Body of pancreas (tissue), 4 donors: ENCODE measurements around the gene ZNF579.

Source experiments
- POLR2A ChIP-seq, 3 donors: fragments of 450-650 bp; IDR thresholded peaks; one replicate each; pipeline ENCODE4 v1.6.1; 2016; ENCODE audit warnings: antibody characterized with exemption in 3 of 3, mild to moderate bottlenecking in 2 of 3
- TF ChIP-seq, protein P1 (sequence below), 7 experiments: fragments of 450-650 bp in 4 of 7; fragments of 200-600 bp in 3 of 7; sonication (generic) in 3 of 7; IDR thresholded peaks; one replicate each; pipeline ENCODE4 v1.5.1; 2016 to 2019; ENCODE audit warnings: antibody characterized with exemption in 7 of 7

GRCh38 chr19:55536366-55536765 lies 44.3 kb downstream of the ZNF579 start:
- TF ChIP-seq, protein P1, sequence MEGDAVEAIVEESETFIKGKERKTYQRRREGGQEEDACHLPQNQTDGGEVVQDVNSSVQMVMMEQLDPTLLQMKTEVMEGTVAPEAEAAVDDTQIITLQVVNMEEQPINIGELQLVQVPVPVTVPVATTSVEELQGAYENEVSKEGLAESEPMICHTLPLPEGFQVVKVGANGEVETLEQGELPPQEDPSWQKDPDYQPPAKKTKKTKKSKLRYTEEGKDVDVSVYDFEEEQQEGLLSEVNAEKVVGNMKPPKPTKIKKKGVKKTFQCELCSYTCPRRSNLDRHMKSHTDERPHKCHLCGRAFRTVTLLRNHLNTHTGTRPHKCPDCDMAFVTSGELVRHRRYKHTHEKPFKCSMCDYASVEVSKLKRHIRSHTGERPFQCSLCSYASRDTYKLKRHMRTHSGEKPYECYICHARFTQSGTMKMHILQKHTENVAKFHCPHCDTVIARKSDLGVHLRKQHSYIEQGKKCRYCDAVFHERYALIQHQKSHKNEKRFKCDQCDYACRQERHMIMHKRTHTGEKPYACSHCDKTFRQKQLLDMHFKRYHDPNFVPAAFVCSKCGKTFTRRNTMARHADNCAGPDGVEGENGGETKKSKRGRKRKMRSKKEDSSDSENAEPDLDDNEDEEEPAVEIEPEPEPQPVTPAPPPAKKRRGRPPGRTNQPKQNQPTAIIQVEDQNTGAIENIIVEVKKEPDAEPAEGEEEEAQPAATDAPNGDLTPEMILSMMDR (IDR thresholded peaks at IDR 0.05): no peak
- TF ChIP-seq POLR2A (IDR thresholded peaks at IDR 0.05): no peak
